K562 (cell line): ENCODE results near the gene KLC1. TPM values are rescaled to one million over a fixed set of nuclear protein-coding genes. Genes with fewer than 3 reads are reported as not detected.

ENCODE experiments used
- CCNT2 ChIP-seq: IDR thresholded peaks from 2 replicates; pipeline ENCODE4 v1.6.1; 2011; ENCODE audit warnings: borderline replicate concordance, low read depth, mild to moderate bottlenecking, moderate library complexity, mixed read lengths, low read length; ENCODE audit not compliant: insufficient read length; ENCODE audit errors: extremely low read depth
- CREB1 ChIP-seq, 2 experiments: sonication (generic) in 1 of 2; formaldehyde crosslinking in 1 of 2; IDR thresholded peaks; 2 replicates each; pipeline versions ENCODE4 v1.6.1 to v1.8.0; 2012 to 2022; ENCODE audit warnings: inconsistent platforms in 1 of 2, mild to moderate bottlenecking in 1 of 2, missing genetic modification reagents in 1 of 2, moderate library complexity in 1 of 2
- CREM ChIP-seq: IDR thresholded peaks from 2 replicates; pipeline ENCODE4 v1.6.1; 2014; ENCODE audit warnings: antibody characterized with exemption, low read depth
- E2F1 ChIP-seq: sonication (generic); formaldehyde crosslinking; IDR thresholded peaks from 2 replicates; pipeline ENCODE4 v1.8.1; 2023; ENCODE audit warnings: mild to moderate bottlenecking, missing genetic modification reagents, moderate library complexity
- FOSL1 ChIP-seq: fragments of 200-800 bp; sonication (Bioruptor generic); conservative IDR thresholded peaks from 2 replicates; pipeline ENCODE4 v1.6.1; 2016; ENCODE audit warnings: missing genetic modification characterization, missing compliant biosample characterization
- GTF2E2 ChIP-seq: fragments of 200-800 bp; sonication (Bioruptor generic); IDR thresholded peaks from 2 replicates; pipeline ENCODE4 v1.6.1; 2016; ENCODE audit warnings: missing genetic modification characterization, missing compliant biosample characterization
- HDAC1 ChIP-seq, 2 experiments: fragments of 450-650 bp; IDR thresholded peaks; 2 replicates each; pipeline ENCODE4 v1.6.1; 2016 to 2017; ENCODE audit warnings: inconsistent platforms in 1 of 2, mild to moderate bottlenecking in 1 of 2, moderate library complexity in 1 of 2
- JUND ChIP-seq, 2 experiments: IDR thresholded peaks; 2 replicates in 1 of 2; 3 replicates in 1 of 2; pipeline ENCODE4 v1.6.1; 2011; ENCODE audit warnings: borderline replicate concordance in 2 of 2, low read depth in 2 of 2, low read length in 2 of 2, improper control_type of control experiment in 1 of 2, missing biosample characterization in 1 of 2, missing genetic modification characterization in 1 of 2, missing genetic modification reagents in 1 of 2
- KHSRP ChIP-seq: fragments of 450-650 bp; IDR thresholded peaks from 2 replicates; pipeline ENCODE4 v1.6.1; 2017
- MYC ChIP-seq, 2 experiments: fragments of 250-450 bp in 1 of 2; sonication (Bioruptor Pico) in 1 of 2; IDR thresholded peaks; 2 replicates each; pipeline versions ENCODE4 v1.5.1 to v1.6.1; 2012 to 2021; ENCODE audit warnings: low read depth in 2 of 2, borderline replicate concordance in 1 of 2, improper control_type of control experiment in 1 of 2, low read length in 1 of 2, mild to moderate bottlenecking in 1 of 2, moderate library complexity in 1 of 2
- NR2C2 ChIP-seq, 2 experiments: fragments of 200-800 bp in 1 of 2; sonication (Bioruptor generic) in 1 of 2; sonication (generic) in 1 of 2; formaldehyde crosslinking in 1 of 2; IDR thresholded peaks; 2 replicates each; pipeline versions ENCODE4 v1.6.1 to v1.8.0; 2016 to 2022; ENCODE audit warnings: mild to moderate bottlenecking in 1 of 2, missing compliant biosample characterization in 1 of 2, missing genetic modification characterization in 1 of 2, missing genetic modification reagents in 1 of 2
- NRF1 ChIP-seq, 2 experiments: fragments of 450-650 bp; IDR thresholded peaks in 1 of 2; conservative IDR thresholded peaks in 1 of 2; 2 replicates each; pipeline ENCODE4 v1.6.1; 2014; ENCODE audit warnings: mild to moderate bottlenecking in 2 of 2
- PHF20 ChIP-seq: fragments of 450-650 bp; IDR thresholded peaks from 2 replicates; pipeline ENCODE4 v1.6.1; 2018; ENCODE audit not compliant: partially characterized antibody
- POLR2AphosphoS5 ChIP-seq: IDR thresholded peaks from 2 replicates; pipeline ENCODE4 v1.6.1; 2011; ENCODE audit warnings: mild to moderate bottlenecking, low read depth, low read length, moderate library complexity; ENCODE audit not compliant: control insufficient read depth, insufficient read depth
- SIN3B ChIP-seq: fragments of 450-650 bp; IDR thresholded peaks from 2 replicates; pipeline ENCODE4 v1.6.1; 2017; ENCODE audit warnings: low read depth, mild to moderate bottlenecking, moderate library complexity
- TBP ChIP-seq: optimal IDR thresholded peaks from 2 replicates; pipeline ENCODE3; 2011; ENCODE audit warnings: low read depth, low read length, improper control_type of control experiment
- TFAP4 ChIP-seq: sonication (generic); formaldehyde crosslinking; IDR thresholded peaks from 2 replicates; pipeline ENCODE4 v1.8.0; 2022; ENCODE audit warnings: missing genetic modification reagents, mild to moderate bottlenecking, moderate library complexity, borderline replicate concordance
- ZBED1 ChIP-seq: IDR thresholded peaks from 2 replicates; pipeline ENCODE4 v1.6.1; 2014
- ZEB2 ChIP-seq: fragments of 450-650 bp; IDR thresholded peaks from 2 replicates; pipeline ENCODE4 v1.6.1; 2016
- polyA plus RNA-seq, 8 experiments: library from polyadenylated mRNA; depleted of rRNA in 4 of 8; stranded (reverse) in 5 of 8; unstranded in 3 of 8; fragments of >200 nt; fragmentation: Nextera tagmentation in 2 of 8; fragmentation: Illumina TruSeq in 1 of 8; extraction: Ambion mirVana in 2 of 8; extraction: Trizol in 1 of 8; gene quantifications; 2 replicates each; pipeline versions ENCODE4 v1.2.1 to v1.2.3, GENCODE V29; 2011 to 2014; ENCODE audit warnings: inconsistent platforms in 1 of 8, missing spikeins in 1 of 8
- total RNA-seq, 7 experiments: library from RNA; depleted of rRNA in 6 of 7; stranded (reverse); fragments of >200 nt in 6 of 7; fragmentation: Illumina TruSeq in 2 of 7; extraction: Trizol in 2 of 7; gene quantifications; 2 replicates each; pipeline versions ENCODE4 v1.2.1 to v1.2.3, GENCODE V29; 2011 to 2021; ENCODE audit warnings: low replicate concordance in 1 of 7
- TF ChIP-seq, protein P1 (sequence below), 3 experiments: fragments of 200-800 bp in 1 of 3; sonication (Bioruptor generic) in 1 of 3; sonication (generic) in 1 of 3; formaldehyde crosslinking in 1 of 3; IDR thresholded peaks; 2 replicates each; pipeline versions ENCODE4 v1.6.1 to v1.8.0; 2016 to 2022; ENCODE audit warnings: mild to moderate bottlenecking in 2 of 3, missing compliant biosample characterization in 2 of 3, missing genetic modification characterization in 2 of 3, missing genetic modification reagents in 1 of 3

KLC1 gene
- total and polyA plus RNA-seq, 9 of the 15 experiments (the other 6 are each of a cell fraction or from before 2014, with no cell fraction given), result 4.9 to 134 (median 54.8) TPM

DNA sequence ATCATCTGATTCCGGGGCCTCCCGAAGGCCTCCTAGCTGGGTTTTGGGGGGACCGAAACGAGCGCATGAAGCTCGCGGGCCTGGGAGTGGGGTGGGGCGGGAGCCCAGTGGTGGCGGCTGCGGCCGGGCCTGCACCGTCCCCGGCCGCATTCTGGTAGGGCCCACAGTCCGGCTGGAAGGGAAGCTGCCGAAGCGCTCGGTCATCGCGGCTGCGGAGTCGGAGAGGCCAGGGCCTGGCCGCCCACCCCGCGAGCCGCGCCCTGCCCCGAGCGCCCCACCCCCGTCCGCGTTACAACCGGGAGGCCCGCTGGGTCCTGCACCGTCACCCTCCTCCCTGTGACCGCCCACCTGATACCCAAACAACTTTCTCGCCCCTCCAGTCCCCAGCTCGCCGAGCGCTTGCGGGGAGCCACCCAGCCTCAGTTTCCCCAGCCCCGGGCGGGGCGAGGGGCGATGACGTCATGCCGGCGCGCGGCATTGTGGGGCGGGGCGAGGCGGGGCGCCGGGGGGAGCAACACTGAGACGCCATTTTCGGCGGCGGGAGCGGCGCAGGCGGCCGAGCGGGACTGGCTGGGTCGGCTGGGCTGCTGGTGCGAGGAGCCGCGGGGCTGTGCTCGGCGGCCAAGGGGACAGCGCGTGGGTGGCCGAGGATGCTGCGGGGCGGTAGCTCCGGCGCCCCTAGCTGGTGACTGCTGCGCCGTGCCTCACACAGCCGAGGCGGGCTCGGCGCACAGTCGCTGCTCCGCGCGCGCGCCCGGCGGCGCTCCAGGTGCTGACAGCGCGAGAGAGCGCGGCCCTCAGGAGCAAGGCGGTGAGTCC is at the start of gene KLC1 (continued):
- peak; percentile 53; the same call in 1 of the 2 replicates for TF ChIP-seq SIN3B
- TF ChIP-seq TBP, result peak; percentile 45
- TF ChIP-seq ZEB2, result no peak
- TF ChIP-seq HDAC1 (IDR thresholded peaks at IDR 0.05), result 0 out of 4 replicates have a peak, but pooled peaks of 1 of the 2 experiments have one; percentile 37
- peak in 1 of 2 experiments; percentile 47; a peak in 2 of 4 replicates for TF ChIP-seq NRF1 (conservative IDR thresholded peaks at IDR 0.05 in 1 of 2, IDR thresholded peaks at IDR 0.05 in 1 of 2)
- TF ChIP-seq GTF2E2 (tag), result peak; percentile 80; the same call in 1 of the 2 replicates
- 0 out of 2 replicates have a peak, but pooled peaks have one; percentile 19 for TF ChIP-seq ZBED1
- TF ChIP-seq POLR2AphosphoS5, result peak; percentile 57; the same call in 1 of the 2 replicates
- peak; percentile 52 for TF ChIP-seq CCNT2
- no peak for TF ChIP-seq NR2C2 (CRISPR knock-in tag; IDR thresholded peaks at IDR 0.05)
- peak; percentile 84 for TF ChIP-seq NR2C2 (tag; IDR thresholded peaks at IDR 0.05)
- peak; percentile 78 for TF ChIP-seq PHF20
- peak; percentile 98 for TF ChIP-seq CREM
- peak; percentile 45; the same call in 1 of the 2 replicates for TF ChIP-seq TFAP4 (CRISPR knock-in tag)
- peak; percentile 58; the same call in 1 of the 2 replicates for TF ChIP-seq KHSRP
- TF ChIP-seq FOSL1 (tag), result peak; percentile 67
- TF ChIP-seq MYC (IDR thresholded peaks at IDR 0.05; ENCODE audit: low read depth, low read length), result peak; percentile 64
- TF ChIP-seq MYC (CRISPR knock-in tag; IDR thresholded peaks at IDR 0.05; ENCODE audit: borderline replicate concordance, low read depth), result no peak
- TF ChIP-seq JUND (IDR thresholded peaks at IDR 0.05; ENCODE audit: borderline replicate concordance, low read depth, low read length), result peak; percentile 96
- peak; percentile 80; the same call in 2 of the 3 replicates for TF ChIP-seq JUND (tag; IDR thresholded peaks at IDR 0.05; ENCODE audit: borderline replicate concordance, low read depth, low read length)
- peak; percentile 87 for TF ChIP-seq CREB1 (IDR thresholded peaks at IDR 0.05)
- TF ChIP-seq CREB1 (CRISPR knock-in tag; IDR thresholded peaks at IDR 0.05), result peak; percentile 95
- TF ChIP-seq, protein P1, sequence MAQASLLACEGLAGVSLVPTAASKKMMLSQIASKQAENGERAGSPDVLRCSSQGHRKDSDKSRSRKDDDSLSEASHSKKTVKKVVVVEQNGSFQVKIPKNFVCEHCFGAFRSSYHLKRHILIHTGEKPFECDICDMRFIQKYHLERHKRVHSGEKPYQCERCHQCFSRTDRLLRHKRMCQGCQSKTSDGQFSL (CRISPR knock-in tag; IDR thresholded peaks at IDR 0.05), result no peak
- TF ChIP-seq, protein P1 (tag; IDR thresholded peaks at IDR 0.05), result 0 out of 4 replicates have a peak, but pooled peaks of 1 of the 2 experiments have one; percentile 36
- TF ChIP-seq E2F1 (CRISPR knock-in tag), result peak; percentile 56; the same call in 1 of the 2 replicates
